PFSK-1 (cell line): Measurements from ENCODE around the gene TNFAIP8L1.

ENCODE experiments used
- POLR2AphosphoS5 ChIP-seq: IDR thresholded peaks from 2 replicates; pipeline ENCODE4 v1.6.1; 2012; ENCODE audit warnings: low read depth, mild to moderate bottlenecking, control low read depth, low read length, moderate library complexity
- REST ChIP-seq, 2 experiments: IDR thresholded peaks; 2 replicates each; pipeline versions ENCODE4 v1.6.1 to v1.8.0; 2011 to 2012; ENCODE audit warnings: low read depth in 2 of 2, low read length in 2 of 2, control low read depth in 1 of 2, inconsistent platforms in 1 of 2, mild to moderate bottlenecking in 1 of 2, moderate library complexity in 1 of 2; ENCODE audit not compliant: insufficient read depth in 1 of 2
- SIN3A ChIP-seq: IDR thresholded peaks from 2 replicates; pipeline ENCODE4 v1.6.1; 2012; ENCODE audit warnings: mild to moderate bottlenecking, low read length, moderate library complexity, borderline replicate concordance; ENCODE audit not compliant: insufficient read depth
- TAF1 ChIP-seq: IDR thresholded peaks from 2 replicates; pipeline ENCODE4 v1.6.1; 2012; ENCODE audit warnings: low read length, control low read depth, borderline replicate concordance; ENCODE audit not compliant: insufficient read depth

- TF ChIP-seq POLR2AphosphoS5 = 0 out of 2 replicates have a peak, but pooled peaks have one; percentile 18
- no peak for TF ChIP-seq SIN3A
- no peak for TF ChIP-seq REST (IDR thresholded peaks at IDR 0.05; ENCODE audit: insufficient read depth in 1 of 2, low read depth in 2 of 2, low read length in 2 of 2)
- no peak for TF ChIP-seq TAF1
Observed at GRCh38 chr19:4636151-4636717, 3.1 kb upstream of the TNFAIP8L1 start.
